Sciatic nerve (tissue), 1 donor: ENCODE results near the gene RGS3. TPM values are rescaled to one million over a fixed set of nuclear protein-coding genes. Genes with fewer than 3 reads are reported as not detected.

Experiments used
- total RNA-seq: library from RNA; stranded (reverse); fragmentation: NEBNext Ultra II Directional; extraction: Animal tissue kit (Norgen Biotek cat#: 25700); gene quantifications from one replicate; pipeline ENCODE4 v1.2.1, GENCODE V29; 2021
- donor health status: DM: no; HTN: no; CAD: no.

RGS3 gene
- total RNA-seq, 1 donor from 2014 or later: 43.1 TPM

Other genes with a start within 250 kb of the RGS3 start
- gene FKBP15, start 242.4 kb upstream of the RGS3 start, total RNA-seq: 36.4 TPM
- 13.2 TPM for gene SLC31A1, start 242.2 kb upstream of the RGS3 start, total RNA-seq
- gene CDC26, start 188.2 kb upstream of the RGS3 start, total RNA-seq: 28.2 TPM
- 16.3 TPM for gene PRPF4, start 188.1 kb upstream of the RGS3 start, total RNA-seq
- not detected for gene RNF183, start 160.4 kb upstream of the RGS3 start, total RNA-seq
- 4.6 TPM for gene WDR31, start 123.5 kb upstream of the RGS3 start, total RNA-seq
- 0.22 TPM for gene BSPRY, start 114.2 kb upstream of the RGS3 start, total RNA-seq
- 11.6 TPM for gene HDHD3, start 86.7 kb upstream of the RGS3 start, total RNA-seq
- gene ALAD, start 62.4 kb upstream of the RGS3 start, total RNA-seq: 83.6 TPM
- 20.6 TPM for gene POLE3, start 53.1 kb upstream of the RGS3 start, total RNA-seq
- 0.45 TPM for gene C9orf43, start 53.0 kb upstream of the RGS3 start, total RNA-seq